Activated naive CD4-positive, alpha-beta T cell treated with anti-CD3 and anti-CD28 coated beads, Interleukin-2, amount 50 U/mL, for 16 hours (primary cell): ENCODE data around the gene DNAH6.

Experiments used
- DNase-seq: peaks from one replicate; pipeline ENCODE4 v3.0.0-alpha.2; 2020

Gene DNAH6

GRCh38 chr2:84636080-84636971, 120.0 kb downstream of the DNAH6 start:
- no peak for DNase-seq

- no peak for DNase-seq
Observed at GRCh38 chr2:84639751-84640150, 123.5 kb downstream of the DNAH6 start.

GRCh38 chr2:84640411-84640810, 124.1 kb downstream of the DNAH6 start:
- DNase-seq: no peak

- no peak for DNase-seq
Observed at GRCh38 chr2:84641021-84641420, 124.7 kb downstream of the DNAH6 start.

GRCh38 chr2:84643991-84644390, 127.7 kb downstream of the DNAH6 start:
- no peak for DNase-seq

GRCh38 chr2:84646514-84646913, 130.2 kb downstream of the DNAH6 start:
- DNase-seq: no peak

GRCh38 chr2:84647267-84647666, 131.0 kb downstream of the DNAH6 start:
- DNase-seq: no peak

GRCh38 chr2:84649058-84649457, 132.8 kb downstream of the DNAH6 start:
- no peak for DNase-seq

GRCh38 chr2:84649487-84650142, 133.3 kb downstream of the DNAH6 start:
- DNase-seq: no peak

GRCh38 chr2:84652431-84652830, 136.1 kb downstream of the DNAH6 start:
- no peak for DNase-seq

GRCh38 chr2:84653302-84653701, 137.0 kb downstream of the DNAH6 start:
- no peak for DNase-seq

- no peak for DNase-seq
Observed at GRCh38 chr2:84654414-84654813, 138.1 kb downstream of the DNAH6 start.

GRCh38 chr2:84669122-84669521, 152.8 kb downstream of the DNAH6 start:
- no peak for DNase-seq

- no peak for DNase-seq
Observed at GRCh38 chr2:84674099-84674498, 157.8 kb downstream of the DNAH6 start.

- no peak for DNase-seq
Observed at GRCh38 chr2:84674586-84674985, 158.3 kb downstream of the DNAH6 start.

GRCh38 chr2:84676295-84676694, 160.0 kb downstream of the DNAH6 start:
- no peak for DNase-seq

- DNase-seq: no peak
Observed at GRCh38 chr2:84678214-84678613, 161.9 kb downstream of the DNAH6 start.

- DNase-seq: no peak
Observed at GRCh38 chr2:84686783-84687476, 170.6 kb downstream of the DNAH6 start.

- DNase-seq: no peak
Observed at GRCh38 chr2:84687498-84688149, 171.3 kb downstream of the DNAH6 start.

- no peak for DNase-seq
Observed at GRCh38 chr2:84690225-84690624, 173.9 kb downstream of the DNAH6 start.

GRCh38 chr2:84694088-84694622, 177.9 kb downstream of the DNAH6 start:
- DNase-seq: peak; percentile 17

GRCh38 chr2:84697895-84698294, 181.6 kb downstream of the DNAH6 start:
- no peak for DNase-seq

- no peak for DNase-seq
Observed at GRCh38 chr2:84700006-84700405, 183.7 kb downstream of the DNAH6 start.
